Epithelial cell of esophagus (primary cell): ENCODE data around the gene NSG2.
"Not testable (repeated sequence)": the region's sequence is repeated elsewhere in the genome, so short reads cannot be mapped to it uniquely, and the experiment has no call there.

Experiments used
- DNase-seq: peaks from one replicate; pipeline ENCODE4 v3.0.0; 2010; ENCODE audit warnings: low read depth
- H3K4me3 ChIP-seq: 2 replicates; pipeline ENCODE4 v1.5.1; 2011; ENCODE audit warnings: mild to moderate bottlenecking, low read length, control low read depth
- CTCF ChIP-seq: IDR thresholded peaks from 2 replicates; pipeline ENCODE4 v1.5.1; 2011; ENCODE audit warnings: low read depth, mild to moderate bottlenecking, low read length, control low read depth, inconsistent platforms; ENCODE audit not compliant: insufficient read depth; ENCODE audit errors: missing control alignments

The NSG2 gene

GRCh38 chr5:174146556-174146955 lies 101.0 kb downstream of the NSG2 start:
- no peak for DNase-seq
- no peak for TF ChIP-seq CTCF
- no peak overlapping the region for H3K4me3 ChIP-seq

- not testable (repeated sequence) for H3K4me3 ChIP-seq
These were observed 101.5 kb downstream of the NSG2 start for GRCh38 chr5:174147012-174147411.

GRCh38 chr5:174147551-174147950 lies 102.0 kb downstream of the NSG2 start:
- DNase-seq, result no peak
- H3K4me3 ChIP-seq, result no peak overlapping the region
- no peak for TF ChIP-seq CTCF

More at GRCh38 chr5:174147012-174147411, 101.5 kb downstream of the NSG2 start:
- DNase-seq, result not testable (repeated sequence)

- no peak overlapping the region for H3K4me3 ChIP-seq
- no peak for DNase-seq
- no peak for TF ChIP-seq CTCF
These were observed 103.2 kb downstream of the NSG2 start for GRCh38 chr5:174148721-174149120.

GRCh38 chr5:174149426-174149825 lies 103.9 kb downstream of the NSG2 start:
- no peak overlapping the region for H3K4me3 ChIP-seq
- DNase-seq, result no peak
- no peak for TF ChIP-seq CTCF

GRCh38 chr5:174149989-174150388 lies 104.5 kb downstream of the NSG2 start:
- no peak for DNase-seq
- no peak overlapping the region for H3K4me3 ChIP-seq
- no peak for TF ChIP-seq CTCF

GRCh38 chr5:174151599-174152181 lies 106.2 kb downstream of the NSG2 start:
- H3K4me3 ChIP-seq, result no peak overlapping the region
- no peak for TF ChIP-seq CTCF
- no peak for DNase-seq
